Measurements from ENCODE around the gene SMG9. TPM values are rescaled to one million over a fixed set of nuclear protein-coding genes. Genes with fewer than 3 reads are reported as not detected.

SMG9 gene
- total RNA-seq, 4 donors from 2014 or later, result 7.5 to 25.6 (median 22.3) TPM

DNA sequence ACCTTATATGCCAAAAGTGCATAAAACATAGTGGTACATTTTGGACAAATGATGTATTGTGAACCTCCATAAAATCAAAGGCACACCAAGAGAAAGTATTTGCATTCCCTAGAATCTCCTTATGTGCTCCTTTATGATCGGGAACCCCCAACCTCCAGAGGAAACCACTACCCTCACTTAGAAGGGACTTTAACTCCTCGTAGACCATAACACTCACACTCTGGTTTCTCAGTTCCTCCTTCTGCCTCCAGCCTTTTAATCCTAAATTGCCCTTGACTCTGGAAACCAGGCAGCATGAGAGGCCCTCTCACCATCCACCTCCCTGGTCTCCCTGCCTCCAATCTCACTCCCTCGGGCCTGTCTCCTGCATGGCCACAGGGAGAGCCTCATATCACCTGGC lies 35.8 kb upstream of the SMG9 start:
- TF ChIP-seq POLR2AphosphoS5 (IDR thresholded peaks at IDR 0.05) (no peak), POLR2A (IDR thresholded peaks at IDR 0.05; ENCODE audit: low read depth) (no peak), EP300 (IDR thresholded peaks at IDR 0.05) (no peak)
- TF ChIP-seq, protein P1, sequence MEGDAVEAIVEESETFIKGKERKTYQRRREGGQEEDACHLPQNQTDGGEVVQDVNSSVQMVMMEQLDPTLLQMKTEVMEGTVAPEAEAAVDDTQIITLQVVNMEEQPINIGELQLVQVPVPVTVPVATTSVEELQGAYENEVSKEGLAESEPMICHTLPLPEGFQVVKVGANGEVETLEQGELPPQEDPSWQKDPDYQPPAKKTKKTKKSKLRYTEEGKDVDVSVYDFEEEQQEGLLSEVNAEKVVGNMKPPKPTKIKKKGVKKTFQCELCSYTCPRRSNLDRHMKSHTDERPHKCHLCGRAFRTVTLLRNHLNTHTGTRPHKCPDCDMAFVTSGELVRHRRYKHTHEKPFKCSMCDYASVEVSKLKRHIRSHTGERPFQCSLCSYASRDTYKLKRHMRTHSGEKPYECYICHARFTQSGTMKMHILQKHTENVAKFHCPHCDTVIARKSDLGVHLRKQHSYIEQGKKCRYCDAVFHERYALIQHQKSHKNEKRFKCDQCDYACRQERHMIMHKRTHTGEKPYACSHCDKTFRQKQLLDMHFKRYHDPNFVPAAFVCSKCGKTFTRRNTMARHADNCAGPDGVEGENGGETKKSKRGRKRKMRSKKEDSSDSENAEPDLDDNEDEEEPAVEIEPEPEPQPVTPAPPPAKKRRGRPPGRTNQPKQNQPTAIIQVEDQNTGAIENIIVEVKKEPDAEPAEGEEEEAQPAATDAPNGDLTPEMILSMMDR (IDR thresholded peaks at IDR 0.05), result no peak
- 42% methylated on average over 3 of the region's 3 CpGs for WGBS

DNA sequence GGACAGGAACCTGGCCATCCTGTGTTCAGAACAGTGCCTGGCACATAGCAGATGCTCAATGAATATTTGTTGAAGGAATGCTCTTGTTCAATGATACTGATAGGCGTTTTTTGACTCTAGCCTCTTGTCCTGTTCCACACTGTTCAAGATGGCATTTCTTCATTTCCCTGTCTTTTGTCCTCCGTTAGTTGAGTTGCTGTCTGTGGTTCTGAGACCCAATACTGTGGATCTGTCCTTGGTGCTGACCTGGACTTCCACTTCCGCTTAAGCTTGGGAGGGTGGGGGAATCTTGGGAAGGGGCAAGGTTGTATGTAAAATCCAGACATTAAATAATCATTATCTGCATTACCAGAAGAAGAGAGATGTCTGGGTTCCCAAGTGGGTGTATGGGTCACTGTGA lies 34.3 kb upstream of the SMG9 start:
- Histone ChIP-seq H3K27ac (replicated peaks in 1 of 4) (no peak overlapping the region), H3K4me3 (no peak overlapping the region), H3K36me3 (no peaks in the 10 kb centered on the region), H3K27me3 (peaks cover 0 to 42% (median 0%) of the 10 kb centered on the region in 4 donors), H3K4me1 (peaks cover 8 to 13% (median 11%) of the 10 kb centered on the region in 4 donors), H3K9me3 (no peaks in the 10 kb centered on the region)
- 7% methylated on average over 3 of the region's 3 CpGs for WGBS
- no peak for DNase-seq (ENCODE audit: extremely low spot score)
- TF ChIP-seq POLR2AphosphoS5 (IDR thresholded peaks at IDR 0.05) (no peak), EP300 (IDR thresholded peaks at IDR 0.05) (no peak), POLR2A (IDR thresholded peaks at IDR 0.05; ENCODE audit: low read depth) (no peak)
- TF ChIP-seq, protein P1 (IDR thresholded peaks at IDR 0.05), result no peak
- intact Hi-C loops (cut with DNase I), result no loop called here

More for the DNA sequence above, 35.8 kb upstream of the SMG9 start:
- H3K4me3 ChIP-seq, result no peak overlapping the region
- no peaks in the 10 kb centered on the region for H3K9me3 ChIP-seq
- H3K4me1 ChIP-seq, result no peaks in the 10 kb centered on the region
- H3K27me3 ChIP-seq, result peaks cover 0 to 47% (median 0%) of the 10 kb centered on the region in 4 donors
- intact Hi-C loops (cut with DNase I), result no loop called here
- no peak for DNase-seq (ENCODE audit: extremely low spot score)
- no peaks in the 10 kb centered on the region for H3K36me3 ChIP-seq
- no peak overlapping the region for H3K27ac ChIP-seq (replicated peaks in 1 of 4)

- no peak for TF ChIP-seq EP300 (IDR thresholded peaks at IDR 0.05)
- TF ChIP-seq POLR2AphosphoS5 (IDR thresholded peaks at IDR 0.05), result no peak
- TF ChIP-seq, protein P1 (IDR thresholded peaks at IDR 0.05), result no peak
- no peak for TF ChIP-seq POLR2A (IDR thresholded peaks at IDR 0.05; ENCODE audit: low read depth)
- Histone ChIP-seq H3K36me3 (no peaks in the 10 kb centered on the region), H3K27ac (replicated peaks in 1 of 4) (no peak overlapping the region), H3K9me3 (no peaks in the 10 kb centered on the region), H3K27me3 (peaks cover 0 to 47% (median 0%) of the 10 kb centered on the region in 4 donors), H3K4me1 (peaks cover 8 to 14% (median 11%) of the 10 kb centered on the region in 4 donors), H3K4me3 (no peak overlapping the region)
- 50% methylated on average over 1 of the region's 1 CpG for WGBS
- no peak for DNase-seq (ENCODE audit: extremely low spot score)
- intact Hi-C loops (cut with DNase I), result no loop called here
Observed at GRCh38 chr19:43786665-43787064, 31.9 kb upstream of the SMG9 start.

DNA sequence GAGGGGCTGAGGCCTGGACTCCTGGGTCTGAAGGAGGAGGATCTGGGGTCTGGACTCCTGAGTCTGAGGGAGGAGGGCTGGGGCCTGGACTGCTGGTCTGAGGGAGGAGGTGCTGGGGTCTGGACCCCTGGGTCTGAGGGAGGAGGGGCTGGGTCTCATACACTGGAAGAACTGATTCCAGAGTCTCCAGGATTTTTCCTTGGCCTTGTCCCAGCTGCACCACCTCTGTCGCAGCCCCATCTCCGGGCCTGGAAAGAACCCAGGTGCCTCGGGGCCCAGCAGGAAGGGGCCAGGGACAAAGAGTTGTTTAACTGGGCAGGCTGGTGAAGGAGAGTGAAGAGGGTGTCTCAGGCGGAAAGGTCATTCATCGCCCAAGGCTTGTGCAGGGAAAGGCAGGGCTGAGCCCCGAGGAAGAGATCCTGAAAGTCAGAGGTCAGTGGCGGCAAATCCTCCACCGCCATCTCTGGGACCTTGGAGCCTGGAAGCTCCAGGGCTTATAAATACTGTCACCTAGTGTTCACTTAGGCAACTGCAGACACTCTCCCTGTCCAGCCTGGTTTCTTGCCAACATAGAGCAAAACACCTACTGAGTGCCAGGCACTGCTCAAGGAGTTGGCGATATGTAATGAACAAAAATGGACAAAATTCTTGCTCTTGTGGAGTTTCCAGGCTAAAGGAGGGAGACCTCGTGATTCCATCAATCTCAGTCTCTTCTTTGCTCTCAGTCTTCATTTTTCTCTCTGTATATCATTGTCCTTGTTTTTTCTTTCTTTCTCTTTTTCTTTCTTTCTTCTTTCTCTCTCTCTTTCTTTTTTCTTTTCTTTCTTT lies 30.4 kb upstream of the SMG9 start:
- DNase-seq (ENCODE audit: extremely low spot score), result no peak
- 21% methylated on average over 10 of the region's 10 CpGs for WGBS

More for the DNA sequence above, 30.4 kb upstream of the SMG9 start:
- Histone ChIP-seq H3K9me3 (no peaks in the 10 kb centered on the region), H3K4me1 (peaks cover 8 to 19% (median 15%) of the 10 kb centered on the region in 4 donors), H3K27me3 (peaks cover 0 to 52% (median 0%) of the 10 kb centered on the region in 4 donors), H3K4me3 (peak overlapping the region in 2 of 4 donors; percentile 2 to 35), H3K27ac (replicated peaks in 1 of 4) (peak overlapping the region in 2 of 4 donors; percentile 34 to 54), H3K36me3 (no peaks in the 10 kb centered on the region)
- intact Hi-C loops (cut with DNase I), result loop anchor here (1.0 kb wide), 1 partner anchor 40 kb away; no protein-coding TSS in a partner anchor
- TF ChIP-seq POLR2AphosphoS5 (IDR thresholded peaks at IDR 0.05), result peak in 1 of 2 donors; percentile 49
- TF ChIP-seq, protein P1 (IDR thresholded peaks at IDR 0.05), result peak; percentile 92 to 98 (median 94)
- no peak for TF ChIP-seq POLR2A (IDR thresholded peaks at IDR 0.05; ENCODE audit: low read depth)
